Fibroblast of skin of scalp (primary cell): Measurements from ENCODE around the gene PARP14.
"Not testable (repeated sequence)": the region's sequence is repeated elsewhere in the genome, so short reads cannot be mapped to it uniquely, and the experiment has no call there.

Experiments used
- DNase-seq: peaks from one replicate; pipeline ENCODE4 v3.0.0-alpha.2; 2013

The PARP14 gene

DNA sequence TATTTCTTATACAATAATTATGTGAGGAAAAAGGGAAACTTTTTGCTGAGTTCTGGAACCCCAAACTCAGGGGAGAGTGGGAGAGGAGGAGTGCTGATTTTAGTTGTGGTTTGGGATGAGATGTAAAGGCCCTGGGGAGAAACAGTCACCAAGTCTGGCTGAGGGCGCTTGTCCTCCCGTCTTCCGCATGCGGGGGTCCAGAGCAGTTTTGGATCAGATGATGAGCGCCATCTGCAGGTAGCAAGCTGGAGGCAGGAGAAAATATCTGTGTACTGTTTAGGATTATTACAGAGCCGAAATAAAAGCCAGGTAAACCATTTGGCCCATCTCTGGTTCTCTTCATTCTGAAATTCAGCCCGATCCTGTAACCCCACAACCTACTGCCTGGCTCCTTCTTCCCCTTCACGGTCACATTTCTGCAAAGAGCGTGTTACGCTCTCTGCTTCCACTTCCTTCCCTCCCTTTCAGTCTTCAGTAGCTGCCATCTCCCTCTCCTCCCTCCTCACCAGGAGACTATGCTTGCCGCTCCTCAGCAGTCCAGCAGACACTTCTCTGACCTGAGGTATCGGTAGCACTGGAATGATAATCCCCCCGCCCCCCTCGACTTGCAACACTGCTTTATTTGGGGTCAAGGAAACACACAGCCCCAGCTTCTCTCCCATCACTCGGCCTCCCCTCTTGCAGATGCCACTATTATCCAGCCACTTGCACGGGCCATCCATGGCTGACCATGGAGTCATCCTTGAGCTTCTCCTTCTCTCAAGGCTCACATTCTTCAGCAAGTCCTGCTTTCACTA, 1.4 kb upstream of the PARP14 start:
- DNase-seq: peak; percentile 82

DNA sequence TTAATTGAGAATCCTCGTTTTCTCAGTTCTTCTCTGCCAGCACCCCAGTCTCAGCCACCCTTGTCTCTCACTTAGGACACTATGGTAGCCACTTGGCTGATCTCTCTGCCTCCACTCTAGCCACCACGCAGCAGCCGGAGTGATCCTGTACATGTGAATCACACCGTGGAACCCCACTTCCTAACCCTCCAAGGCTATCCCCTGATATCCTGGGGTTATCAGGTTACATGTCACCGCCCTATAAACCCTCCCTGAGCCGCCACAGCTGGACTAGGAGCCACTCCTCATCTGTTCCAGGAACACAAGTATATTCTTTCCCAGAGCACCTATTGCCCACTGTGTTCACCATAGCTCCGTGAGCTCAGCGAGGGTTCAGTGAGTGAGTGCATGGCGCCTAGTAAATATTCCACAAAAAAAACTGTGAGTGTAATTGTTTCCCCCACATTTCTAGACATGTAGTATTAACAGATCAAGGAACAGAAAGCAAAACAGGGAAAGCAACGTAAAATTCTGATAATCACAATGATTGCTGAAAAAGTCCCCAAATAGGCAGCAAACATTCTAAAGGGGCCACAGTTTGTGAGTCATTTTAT, 661 bp upstream of the PARP14 start:
- no peak for DNase-seq

DNA sequence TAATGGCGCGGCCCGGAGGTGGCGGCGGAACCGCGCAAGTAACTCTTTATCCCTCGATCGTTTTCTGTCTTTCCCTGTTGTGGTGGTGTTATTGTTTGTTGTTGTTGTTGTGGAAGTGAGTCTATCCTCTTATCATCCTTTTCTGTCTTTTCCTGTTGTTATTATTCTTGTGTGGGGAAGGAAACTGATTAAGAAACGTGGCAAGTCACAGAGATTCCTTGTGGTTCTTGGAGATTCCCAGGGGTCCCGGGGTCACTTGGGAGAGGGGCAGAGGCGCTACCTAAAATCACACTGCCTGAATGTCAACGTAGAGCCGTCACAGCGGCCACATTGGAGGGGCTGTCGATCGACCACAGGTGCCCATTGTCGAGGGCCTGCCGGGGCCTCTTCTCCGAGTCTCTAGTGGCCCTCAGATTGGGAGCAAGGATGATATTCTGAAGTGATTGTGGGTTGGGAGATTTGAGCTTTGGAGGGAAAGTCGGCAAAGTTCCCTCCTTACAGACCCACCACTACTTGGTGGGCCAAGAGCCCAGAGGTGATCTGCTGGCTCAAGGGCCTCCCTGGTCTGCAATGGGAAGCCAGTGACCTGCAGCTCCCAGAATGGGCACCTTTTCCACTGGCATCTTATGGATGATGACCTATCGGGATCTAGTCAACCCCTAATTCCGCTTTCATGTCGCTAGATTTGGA, 790 bp downstream of the PARP14 start:
- DNase-seq: no peak

DNA sequence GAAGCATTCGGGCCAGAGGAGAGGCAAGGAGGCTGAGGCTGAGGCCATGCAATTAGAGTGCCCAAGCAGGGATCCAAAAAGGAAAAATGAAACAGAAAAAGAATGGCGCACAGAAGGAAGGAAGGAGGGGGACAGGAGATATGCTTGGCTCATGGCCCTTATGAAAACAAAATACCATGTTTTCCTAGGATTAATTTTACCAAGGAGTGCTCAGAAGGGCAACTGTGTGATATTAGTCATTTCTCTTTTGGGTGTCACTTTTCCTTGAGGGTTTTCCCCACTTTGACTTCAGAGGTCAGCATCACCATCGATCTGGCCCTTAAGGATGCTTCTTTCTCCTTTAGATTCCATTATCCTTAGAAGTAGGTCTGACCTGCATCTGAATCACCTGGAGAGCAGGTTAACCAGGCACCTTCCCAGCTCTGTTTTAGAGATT, 1.4 kb downstream of the PARP14 start:
- DNase-seq: no peak

DNA sequence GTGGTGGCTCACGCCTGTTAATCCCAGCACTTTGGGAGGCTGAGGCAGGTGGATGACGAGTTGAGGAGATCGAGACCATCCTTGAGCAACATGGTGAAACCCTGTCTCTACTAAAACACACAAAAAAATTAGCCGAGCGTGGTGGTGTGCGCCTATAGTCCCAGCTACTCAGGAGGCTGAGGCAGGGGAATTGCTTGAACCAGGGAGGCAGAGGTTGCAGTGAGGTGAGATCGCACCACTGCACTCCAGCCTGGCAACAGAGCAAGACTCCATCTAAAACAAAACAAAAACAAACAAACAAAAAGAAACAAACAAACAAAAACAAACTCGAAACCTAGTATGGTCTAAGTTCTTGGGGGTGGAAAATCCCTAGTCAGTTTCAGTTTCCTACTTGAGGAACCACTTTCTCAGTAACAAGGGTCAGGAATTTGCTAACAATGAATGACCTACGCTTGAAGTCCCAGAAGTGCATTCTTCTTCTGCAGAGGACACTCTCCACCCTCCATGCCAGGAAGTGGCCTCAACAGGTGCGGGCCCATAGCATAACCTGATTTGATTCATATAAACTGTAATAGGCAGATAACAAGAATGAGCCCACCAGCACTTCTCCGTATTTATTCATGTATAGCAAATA, 2.3 kb downstream of the PARP14 start:
- DNase-seq: not testable (repeated sequence)

DNA sequence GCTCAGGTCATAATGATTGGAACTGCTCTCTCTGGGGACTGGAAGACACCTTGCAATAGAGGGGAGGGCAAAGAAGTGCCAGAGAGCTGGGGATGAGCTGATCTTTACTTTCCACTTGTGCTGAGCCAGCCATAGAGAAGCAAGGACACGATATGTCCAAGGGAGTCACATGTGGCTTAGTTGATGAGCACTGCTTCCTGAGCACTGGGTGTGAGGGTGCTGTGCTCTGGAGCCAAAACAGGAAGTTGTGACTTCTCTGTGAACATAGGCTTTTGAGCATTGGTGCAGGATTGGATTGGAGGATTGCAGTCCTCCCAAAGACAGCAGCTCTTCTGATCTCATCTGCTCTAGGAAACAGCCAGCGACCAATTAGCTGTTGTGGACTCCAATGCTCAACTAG, 6.7 kb downstream of the PARP14 start:
- DNase-seq: no peak

DNA sequence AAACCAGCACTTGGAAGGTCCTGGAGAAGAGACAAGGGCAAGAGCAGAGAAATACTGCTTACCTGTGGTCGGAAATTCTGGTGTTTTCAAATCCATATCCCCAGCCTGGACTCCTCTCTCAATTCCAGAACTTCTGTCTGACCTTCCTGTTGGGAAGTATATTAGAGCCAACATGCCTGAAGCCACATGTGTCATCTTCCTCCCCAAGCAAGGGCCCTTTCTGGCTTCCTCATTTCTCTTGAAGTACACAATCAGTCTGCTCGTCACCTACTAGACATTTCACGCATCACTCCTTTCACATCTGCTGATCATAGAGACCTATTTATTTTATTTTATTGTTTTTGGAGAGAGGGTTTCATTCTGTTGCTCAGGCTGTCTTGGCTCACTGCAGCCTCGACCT, 8.4 kb downstream of the PARP14 start:
- no peak for DNase-seq

DNA sequence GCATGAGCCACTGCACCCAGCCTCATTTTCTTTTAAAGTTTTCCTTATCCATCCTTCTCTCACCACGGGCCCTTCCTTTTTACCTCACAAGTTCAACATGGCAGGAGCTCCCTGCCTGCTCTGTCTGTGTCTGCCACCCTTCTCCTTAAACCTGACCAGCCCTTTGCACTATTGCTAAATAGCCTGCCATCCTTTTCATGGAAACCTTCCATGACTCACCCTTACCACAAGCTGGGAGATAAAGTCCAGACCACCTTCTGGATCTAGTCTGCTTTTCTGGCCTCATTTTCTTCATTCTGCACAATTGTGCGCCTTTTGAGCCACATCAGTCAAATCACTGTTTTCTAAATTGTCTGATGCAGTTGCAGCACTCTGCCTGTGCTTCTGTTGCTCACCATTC, 8.9 kb downstream of the PARP14 start:
- no peak for DNase-seq

DNA sequence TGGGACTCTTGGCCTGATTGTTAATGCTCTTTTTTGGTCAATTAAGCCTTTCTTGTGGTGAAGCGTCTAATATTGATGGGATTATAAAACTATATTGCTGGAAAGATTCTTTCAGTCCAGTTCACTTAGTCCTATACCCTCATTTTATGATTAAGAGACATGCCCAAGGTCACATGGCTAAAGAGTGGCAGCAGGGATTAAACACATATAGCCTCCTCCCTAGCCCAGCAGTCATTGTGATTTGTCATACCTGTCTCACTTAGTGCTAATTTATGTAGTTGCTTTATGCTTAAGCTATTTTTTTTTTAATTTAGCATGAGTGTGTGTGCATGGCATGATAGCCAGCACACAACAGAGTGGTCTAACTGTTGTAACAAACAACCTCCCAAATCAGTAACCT, 9.5 kb downstream of the PARP14 start:
- no peak for DNase-seq

DNA sequence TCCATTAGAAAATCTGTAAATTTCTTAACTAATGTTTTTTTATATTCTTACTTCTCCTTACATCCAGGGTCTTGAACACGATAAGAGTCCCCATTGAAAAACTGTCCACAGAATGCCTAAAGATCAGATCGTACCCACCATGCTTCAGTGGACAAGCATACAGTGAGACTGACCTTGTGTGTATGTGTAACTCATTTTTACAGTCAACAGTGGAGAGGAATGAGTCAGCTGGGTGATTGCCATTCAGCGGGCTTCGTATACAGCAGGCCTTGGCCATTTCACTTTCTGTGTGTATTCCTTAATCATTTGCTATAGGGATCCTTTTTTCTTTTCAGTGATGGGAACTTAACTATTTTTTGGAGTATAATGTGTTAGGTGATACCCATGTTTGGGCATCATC, 10.6 kb downstream of the PARP14 start:
- no peak for DNase-seq

DNA sequence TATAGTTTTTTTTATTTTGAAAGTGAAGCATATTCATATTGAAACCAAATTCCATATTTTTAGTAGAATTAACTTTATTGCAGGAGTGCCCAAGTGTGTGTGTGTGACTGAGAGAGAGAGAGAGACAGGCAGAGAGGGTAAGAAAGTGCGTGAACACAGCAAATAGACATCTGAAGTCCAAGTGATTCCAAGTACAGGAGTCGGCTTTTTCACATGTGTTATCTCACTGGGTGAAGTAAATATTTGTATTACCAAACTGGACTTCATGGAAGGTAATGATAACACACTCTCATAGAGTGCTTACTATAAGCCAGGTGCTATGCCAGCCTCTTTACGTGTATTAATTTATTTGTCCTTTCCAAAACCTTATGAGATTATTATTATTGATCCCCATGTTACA, 12.0 kb downstream of the PARP14 start:
- DNase-seq: no peak

DNA sequence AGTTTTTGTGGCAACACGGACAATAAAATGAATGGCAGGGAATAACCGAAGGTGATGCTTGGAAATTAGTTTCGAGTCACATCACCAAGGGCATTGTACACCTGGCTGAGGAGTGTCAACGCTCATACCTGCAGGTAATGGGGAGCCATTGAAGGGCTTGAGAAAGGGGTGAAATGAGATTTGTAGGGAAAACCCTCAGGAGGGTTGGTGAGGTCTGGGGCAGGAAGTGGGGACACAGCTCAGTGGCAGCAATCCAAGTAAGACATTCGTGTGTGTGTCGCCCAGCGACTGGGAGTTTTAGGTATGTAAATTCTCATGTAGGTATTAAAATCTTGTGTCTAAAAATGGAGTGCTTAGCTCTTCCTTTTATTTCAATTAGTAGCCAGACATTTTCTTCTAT, 14.3 kb downstream of the PARP14 start:
- DNase-seq: no peak

DNA sequence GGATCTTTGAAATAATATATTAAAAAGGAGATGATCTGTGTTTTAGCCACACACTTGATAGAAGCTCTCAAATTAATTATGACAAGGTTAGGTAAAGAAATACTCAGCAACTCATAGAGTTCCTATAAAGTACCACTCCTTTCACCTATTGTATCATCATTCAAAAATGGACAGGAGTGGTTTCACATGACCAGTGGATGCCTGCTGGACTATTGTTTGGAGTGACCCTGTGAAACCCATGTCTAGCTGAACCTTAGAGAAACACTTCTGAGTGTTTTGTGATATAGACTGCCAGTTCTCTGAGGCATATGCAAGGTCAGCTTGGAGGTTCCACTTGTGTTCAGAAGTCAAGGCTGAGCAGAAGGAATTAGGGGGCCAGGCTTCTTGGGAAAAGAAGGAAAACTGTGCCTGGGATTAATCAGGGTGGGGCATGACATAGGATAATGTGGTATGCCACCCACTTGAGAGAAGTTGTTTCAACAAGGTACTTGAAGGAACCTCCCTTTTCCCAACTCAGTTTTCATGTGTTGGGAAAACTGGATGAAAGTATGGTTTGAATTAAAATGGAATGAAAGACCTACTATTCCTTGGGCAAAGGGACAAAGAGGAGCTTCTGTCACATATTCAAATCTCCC, 15.4 kb downstream of the PARP14 start:
- DNase-seq: no peak

DNA sequence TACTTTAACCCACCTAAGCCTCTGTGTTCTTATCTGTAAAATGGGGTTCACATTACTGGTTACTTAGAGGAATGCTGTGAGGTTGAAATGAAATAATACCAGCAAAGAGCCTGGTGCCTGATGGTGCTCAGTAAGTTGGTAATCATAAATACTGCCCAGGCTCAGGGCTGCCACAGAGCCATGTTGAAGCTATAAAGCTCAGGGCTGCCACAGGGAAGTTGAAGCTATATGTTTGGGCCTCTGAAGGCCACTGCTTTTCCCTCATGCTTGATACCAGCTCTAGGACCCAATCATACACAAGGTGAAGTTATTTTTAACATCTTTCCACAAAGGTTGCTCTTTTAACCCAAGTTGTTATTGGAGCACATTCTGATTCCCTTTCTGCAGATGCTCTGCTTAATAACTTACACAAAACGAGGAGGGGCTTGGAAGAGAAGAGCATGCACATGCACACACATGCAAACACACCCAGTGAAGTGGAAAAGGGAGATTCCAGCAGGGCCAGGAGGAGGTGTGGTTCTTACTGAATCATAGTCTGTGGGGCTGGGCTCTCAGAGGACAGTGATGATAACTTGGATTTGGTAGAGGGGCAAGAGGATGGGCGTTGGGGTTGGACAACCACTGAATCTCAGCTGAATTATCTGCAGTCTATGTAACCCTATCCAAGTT, 17.4 kb downstream of the PARP14 start:
- DNase-seq: no peak

DNA sequence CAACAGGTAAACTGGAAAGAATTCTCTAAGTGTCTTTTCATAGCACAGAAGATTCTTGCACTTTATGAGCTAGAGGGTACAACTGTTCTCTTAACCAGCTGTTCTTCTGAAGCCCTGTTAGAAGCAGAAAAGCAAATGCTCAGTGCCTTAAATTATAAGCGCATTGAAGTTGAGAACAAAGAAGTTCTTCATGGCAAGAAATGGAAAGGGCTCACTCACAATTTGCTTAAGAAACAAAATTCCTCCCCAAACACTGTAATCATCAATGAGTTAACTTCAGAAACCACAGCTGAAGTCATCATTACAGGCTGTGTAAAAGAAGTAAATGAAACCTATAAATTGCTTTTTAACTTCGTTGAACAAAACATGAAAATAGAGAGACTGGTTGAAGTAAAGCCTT, 19.6 kb downstream of the PARP14 start:
- no peak for DNase-seq

DNA sequence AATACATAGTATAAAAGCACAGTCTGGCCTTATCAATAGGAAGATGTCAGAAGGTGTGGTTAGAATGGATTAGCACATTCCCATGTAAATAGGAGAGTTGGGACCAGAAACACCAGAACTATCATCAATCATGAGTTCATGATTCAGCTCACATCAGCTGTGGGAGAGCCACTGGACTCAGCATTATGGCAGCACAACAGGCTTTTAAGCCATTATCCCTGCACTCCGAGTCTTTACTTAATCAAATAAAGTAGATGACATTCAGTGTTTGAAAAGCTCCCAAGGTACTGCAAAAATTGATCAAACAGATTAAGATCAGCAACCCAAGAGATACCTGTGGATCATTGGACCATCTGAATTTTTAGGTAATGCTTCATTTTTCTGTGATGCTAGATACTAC, 24.7 kb downstream of the PARP14 start:
- DNase-seq: no peak

DNA sequence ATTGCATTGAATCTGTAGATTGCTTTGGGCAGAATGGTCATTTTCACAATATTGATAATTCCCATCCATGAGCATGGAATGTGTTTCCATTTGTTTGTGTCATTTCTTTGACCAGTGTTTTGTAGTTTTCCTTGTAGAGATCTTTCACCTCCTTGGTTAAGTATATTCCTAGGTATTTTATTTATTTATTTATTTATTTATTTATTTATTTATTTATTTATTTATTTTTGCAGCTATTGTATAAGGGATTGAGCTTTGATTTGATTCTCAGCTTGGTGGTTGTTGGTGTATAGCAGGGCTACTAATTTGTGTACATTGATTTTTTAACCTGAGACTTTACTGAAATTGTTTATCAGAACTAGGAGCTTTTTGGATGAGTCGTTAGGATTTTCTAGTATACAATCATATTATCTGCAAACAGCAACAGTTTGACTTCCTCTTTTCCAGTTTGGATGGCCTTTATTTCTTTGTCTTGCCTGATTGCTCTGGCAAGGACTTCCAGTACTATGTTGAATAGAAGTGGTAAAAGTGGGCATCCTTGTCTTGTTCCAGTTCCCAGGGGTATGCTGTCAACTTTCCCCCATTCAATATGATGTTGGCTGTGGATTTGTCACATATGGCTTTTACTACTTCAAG, 30.1 kb downstream of the PARP14 start:
- DNase-seq: not testable (repeated sequence)

DNA sequence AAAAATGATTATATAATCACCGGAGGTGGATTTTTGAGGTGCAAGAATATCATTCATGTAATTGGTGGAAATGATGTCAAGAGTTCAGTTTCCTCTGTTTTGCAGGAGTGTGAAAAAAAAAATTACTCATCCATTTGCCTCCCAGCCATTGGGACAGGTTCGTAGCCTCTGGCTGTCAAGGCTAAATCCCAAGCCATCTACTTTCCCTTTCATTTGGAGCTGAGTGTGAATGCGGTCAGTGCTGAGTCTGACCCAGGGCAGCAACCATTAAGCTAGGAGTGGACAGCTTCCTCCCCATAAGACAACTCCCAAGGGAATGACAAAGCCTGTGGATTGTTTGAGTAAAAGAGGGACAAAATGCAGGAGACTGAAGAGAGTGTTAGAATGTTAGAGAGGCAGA, 33.6 kb downstream of the PARP14 start:
- DNase-seq: no peak

DNA sequence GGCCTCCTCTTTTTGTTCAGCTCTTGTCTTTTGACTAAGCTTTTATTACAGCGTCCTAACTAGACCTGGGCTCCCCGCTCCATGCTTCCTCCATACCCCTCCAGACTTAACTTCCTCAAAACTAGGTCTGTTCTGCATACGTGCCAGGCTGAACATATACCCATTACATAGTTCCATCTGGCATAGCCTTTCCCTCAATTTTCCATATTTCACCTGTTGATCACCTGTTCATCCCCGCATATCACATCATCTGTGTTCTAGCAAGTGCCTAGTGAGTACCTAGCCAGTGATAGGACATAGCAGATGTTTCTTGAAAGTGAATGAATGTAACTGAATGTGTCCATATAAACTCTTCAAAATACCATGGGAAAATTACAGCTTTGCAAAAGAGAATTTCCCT, 36.0 kb downstream of the PARP14 start:
- DNase-seq: no peak

DNA sequence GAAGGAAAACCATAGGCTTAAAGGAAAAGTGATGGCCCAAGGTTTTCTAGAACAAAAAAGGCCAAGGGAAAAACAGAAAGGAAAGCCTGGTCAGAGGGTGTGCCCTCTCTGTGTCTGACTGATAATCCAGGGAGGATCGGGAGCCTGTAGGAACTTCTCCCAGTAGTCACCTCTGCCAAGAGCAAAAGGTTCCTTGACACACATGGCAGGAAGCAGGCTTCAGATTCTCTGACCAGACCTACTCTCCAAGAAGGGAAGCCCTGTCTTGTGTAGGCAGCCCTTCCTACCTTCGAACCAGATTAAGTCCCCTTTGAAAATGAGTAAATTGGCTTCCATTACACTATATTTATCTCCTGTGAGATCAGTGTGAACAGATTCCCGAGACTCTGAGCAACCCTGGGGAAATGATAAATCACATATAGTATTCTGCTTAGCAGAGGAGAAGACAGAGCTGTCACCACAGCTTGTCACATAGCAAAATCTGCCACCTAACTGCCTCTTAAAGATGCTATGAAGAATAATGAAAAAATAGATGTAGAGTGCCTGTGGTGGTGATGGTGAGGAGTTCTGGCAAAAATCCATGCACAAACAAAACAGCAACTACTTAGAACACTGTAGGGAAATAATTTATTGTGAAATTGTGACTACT, 38.8 kb downstream of the PARP14 start:
- DNase-seq: no peak

DNA sequence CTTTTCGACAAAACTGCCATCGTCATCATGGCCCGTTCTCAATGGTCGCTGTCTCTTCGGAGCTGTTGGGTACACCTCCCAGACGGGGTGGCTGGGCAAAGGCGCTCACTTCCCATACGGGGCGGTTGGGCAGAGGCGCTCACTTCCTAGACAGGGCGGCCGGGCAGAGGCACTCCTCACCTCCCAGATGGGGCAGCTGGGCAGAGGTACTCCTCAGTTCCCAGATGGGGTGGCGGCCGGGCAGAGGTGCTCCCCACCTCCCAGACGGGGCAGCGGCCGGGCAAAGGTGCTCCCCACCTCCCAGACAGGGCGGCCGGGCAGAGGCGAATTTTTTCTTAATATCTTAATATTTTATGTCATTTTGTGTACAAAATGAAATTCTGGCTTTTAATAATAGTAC, 44.5 kb downstream of the PARP14 start:
- no peak for DNase-seq
